HL-60/S4 treated with phorbol 12-myristate 13-acetate at 8.2 ng/mL for 4 days and 3 days (cell line): Measurements from ENCODE around the gene IFNA10.
"Not testable (repeated sequence)": the region's sequence is repeated elsewhere in the genome, so short reads cannot be mapped to it uniquely, and the experiment has no call there.

Experiments
- in situ Hi-C: fragments of 300-500 bp; cut with MboI; formaldehyde crosslinking; loops from 2 replicates; pipeline ENCODE4 v1.15.0; 2022; ENCODE audit warnings: low sequenced_read_pairs

Gene IFNA10

GRCh38 chr9:21194867-21195776 is 11.8 kb downstream of the IFNA10 start:
- in situ Hi-C loops = not testable (repeated sequence)

- in situ Hi-C loops = not testable (repeated sequence)
Measured at GRCh38 chr9:21187487-21187886, 19.5 kb downstream of the IFNA10 start, which contains the start of gene IFNA4. Gene IFNA4, minus strand, starts transcription at chr9:21187587. Its CDS starts 56 bp downstream, at chr9:21187531.

GRCh38 chr9:21182810-21183736 is 23.9 kb downstream of the IFNA10 start:
- in situ Hi-C loops = not testable (repeated sequence)

- in situ Hi-C loops = no loop called here
Measured at GRCh38 chr9:21174671-21175070, 32.3 kb downstream of the IFNA10 start.

GRCh38 chr9:21172156-21172555 is 34.8 kb downstream of the IFNA10 start:
- in situ Hi-C loops = no loop called here

GRCh38 chr9:21171351-21171750 is 35.6 kb downstream of the IFNA10 start:
- in situ Hi-C loops = no loop called here

GRCh38 chr9:21166560-21166959 is 40.4 kb downstream of the IFNA10 start, which contains the start of gene IFNA21:
Gene IFNA21, minus strand, starts transcription at chr9:21166660. Its CDS starts 48 bp downstream, at chr9:21166612.
- in situ Hi-C loops = not testable (repeated sequence)

- in situ Hi-C loops = no loop called here
Measured at GRCh38 chr9:21165516-21165915, 41.4 kb downstream of the IFNA10 start.

GRCh38 chr9:21160178-21160577 is 46.8 kb downstream of the IFNA10 start:
- in situ Hi-C loops = no loop called here
